Measurements from ENCODE around the gene TGM5. TPM values are rescaled to one million over a fixed set of nuclear protein-coding genes. Genes with fewer than 3 reads are reported as not detected.

TGM5 gene
- total RNA-seq, 4 donors from 2014 or later: not detected

- H3K4me1 ChIP-seq: no peaks in the 10 kb centered on the region
- WGBS, 2 donors: 89 to 93% methylated on average over 4 of the region's 4 CpGs
- H3K36me3 ChIP-seq: no peaks in the 10 kb centered on the region
- TF ChIP-seq, protein P1, sequence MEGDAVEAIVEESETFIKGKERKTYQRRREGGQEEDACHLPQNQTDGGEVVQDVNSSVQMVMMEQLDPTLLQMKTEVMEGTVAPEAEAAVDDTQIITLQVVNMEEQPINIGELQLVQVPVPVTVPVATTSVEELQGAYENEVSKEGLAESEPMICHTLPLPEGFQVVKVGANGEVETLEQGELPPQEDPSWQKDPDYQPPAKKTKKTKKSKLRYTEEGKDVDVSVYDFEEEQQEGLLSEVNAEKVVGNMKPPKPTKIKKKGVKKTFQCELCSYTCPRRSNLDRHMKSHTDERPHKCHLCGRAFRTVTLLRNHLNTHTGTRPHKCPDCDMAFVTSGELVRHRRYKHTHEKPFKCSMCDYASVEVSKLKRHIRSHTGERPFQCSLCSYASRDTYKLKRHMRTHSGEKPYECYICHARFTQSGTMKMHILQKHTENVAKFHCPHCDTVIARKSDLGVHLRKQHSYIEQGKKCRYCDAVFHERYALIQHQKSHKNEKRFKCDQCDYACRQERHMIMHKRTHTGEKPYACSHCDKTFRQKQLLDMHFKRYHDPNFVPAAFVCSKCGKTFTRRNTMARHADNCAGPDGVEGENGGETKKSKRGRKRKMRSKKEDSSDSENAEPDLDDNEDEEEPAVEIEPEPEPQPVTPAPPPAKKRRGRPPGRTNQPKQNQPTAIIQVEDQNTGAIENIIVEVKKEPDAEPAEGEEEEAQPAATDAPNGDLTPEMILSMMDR (IDR thresholded peaks at IDR 0.05): no peak
- TF ChIP-seq POLR2A (IDR thresholded peaks at IDR 0.05) (no peak), EP300 (IDR thresholded peaks at IDR 0.05) (no peak)
- DNase-seq (ENCODE audit: low spot score in 2 of 2): no peak
- H3K4me3 ChIP-seq: no peak overlapping the region
- H3K9me3 ChIP-seq: no peaks in the 10 kb centered on the region
- no peaks in the 10 kb centered on the region for H3K27me3 ChIP-seq
- H3K27ac ChIP-seq: no peak overlapping the region
Observed at GRCh38 chr15:43244092-43244491, 22.6 kb downstream of the TGM5 start.

- Histone ChIP-seq H3K27ac (no peak overlapping the region), H3K4me1 (no peaks in the 10 kb centered on the region), H3K27me3 (no peaks in the 10 kb centered on the region), H3K36me3 (no peaks in the 10 kb centered on the region), H3K9me3 (no peaks in the 10 kb centered on the region), H3K4me3 (no peak overlapping the region)
- WGBS, 2 donors: 89 to 93% methylated on average over 2 of the region's 2 CpGs
- TF ChIP-seq EP300 (IDR thresholded peaks at IDR 0.05) (no peak), POLR2A (IDR thresholded peaks at IDR 0.05) (no peak)
- DNase-seq (ENCODE audit: low spot score in 2 of 2): no peak
Observed at GRCh38 chr15:43243020-43243645, 23.6 kb downstream of the TGM5 start.

DNA sequence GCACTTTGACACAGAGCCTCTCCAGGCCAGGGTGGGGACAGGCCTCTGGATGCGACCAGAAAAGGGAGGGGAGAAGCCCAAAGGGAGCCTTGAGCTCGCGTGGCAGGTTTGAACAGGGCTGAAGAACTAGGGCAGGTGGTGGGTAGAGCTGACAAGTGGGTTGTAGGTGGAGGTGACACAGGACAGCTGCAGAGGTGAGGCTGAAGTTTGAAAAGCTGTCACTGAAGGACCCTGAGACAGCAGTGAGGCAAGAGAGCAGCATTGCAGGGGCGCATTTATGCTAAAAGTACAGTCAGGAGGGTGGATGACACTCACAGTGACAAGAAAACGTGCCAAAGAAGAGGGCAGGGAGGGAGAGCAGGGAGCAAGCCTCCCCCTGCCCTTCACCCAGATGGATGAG lies 24.1 kb downstream of the TGM5 start:
- Histone ChIP-seq H3K36me3 (no peaks in the 10 kb centered on the region), H3K9me3 (no peaks in the 10 kb centered on the region), H3K4me1 (no peaks in the 10 kb centered on the region), H3K27me3 (no peaks in the 10 kb centered on the region), H3K4me3 (no peak overlapping the region), H3K27ac (no peak overlapping the region)
- TF ChIP-seq, protein P1 (IDR thresholded peaks at IDR 0.05): no peak
- TF ChIP-seq EP300 (IDR thresholded peaks at IDR 0.05) (no peak), POLR2A (IDR thresholded peaks at IDR 0.05) (no peak)
- WGBS, 2 donors: 72 to 74% methylated on average over 5 of the region's 5 CpGs
- DNase-seq (ENCODE audit: low spot score in 2 of 2): no peak

DNA sequence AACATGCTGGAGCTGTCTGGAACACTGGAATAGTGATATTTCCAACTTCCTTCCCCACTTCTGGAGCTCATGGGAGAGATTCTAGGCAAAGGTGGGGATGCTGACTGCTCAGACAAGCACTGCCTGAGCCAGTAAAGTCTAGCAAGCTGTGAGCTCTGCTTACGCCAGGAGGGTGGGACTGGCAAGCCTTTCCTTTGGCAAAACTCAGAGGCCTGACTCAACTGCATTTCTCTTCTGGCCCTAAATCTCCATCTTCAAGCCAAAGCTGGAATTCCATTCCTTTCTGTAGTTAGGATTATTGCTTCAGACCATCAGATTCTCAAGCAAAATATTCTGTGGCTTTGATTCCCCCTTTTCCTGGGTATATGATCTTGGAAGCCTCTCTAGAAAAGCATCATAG lies 25.6 kb downstream of the TGM5 start:
- WGBS, 2 donors: 64 to 100% methylated on average over 1 of the region's 1 CpG
- H3K27me3 ChIP-seq: no peaks in the 10 kb centered on the region
- no peaks in the 10 kb centered on the region for H3K36me3 ChIP-seq
- peak overlapping the region in 1 of 4 donors; percentile 56 for H3K27ac ChIP-seq
- TF ChIP-seq POLR2A (IDR thresholded peaks at IDR 0.05) (no peak), EP300 (IDR thresholded peaks at IDR 0.05) (peak in 1 of 2 donors; percentile 40)
- TF ChIP-seq, protein P1 (IDR thresholded peaks at IDR 0.05): no peak
- no peak overlapping the region for H3K4me3 ChIP-seq
- H3K4me1 ChIP-seq: no peaks in the 10 kb centered on the region
- peak in 1 of 2 donors; percentile 32 for DNase-seq (ENCODE audit: low spot score in 2 of 2)
- H3K9me3 ChIP-seq: no peaks in the 10 kb centered on the region

GRCh38 chr15:43239732-43240491 lies 26.8 kb downstream of the TGM5 start:
- H3K9me3 ChIP-seq: no peaks in the 10 kb centered on the region
- no peaks in the 10 kb centered on the region for H3K4me1 ChIP-seq
- 70% methylated on average over 7 of the region's 7 CpGs for WGBS, 2 donors
- H3K36me3 ChIP-seq: no peaks in the 10 kb centered on the region
- no peak for DNase-seq (ENCODE audit: low spot score in 2 of 2)
- no peak for TF ChIP-seq POLR2A (IDR thresholded peaks at IDR 0.05)
- TF ChIP-seq, protein P1 (IDR thresholded peaks at IDR 0.05): no peak
- no peak overlapping the region for H3K27ac ChIP-seq
- no peak overlapping the region for H3K4me3 ChIP-seq
- H3K27me3 ChIP-seq: no peaks in the 10 kb centered on the region
